HUES64 (cell line): Measurements from ENCODE around the gene CACNA1C.

Experiments used
- H3K27ac ChIP-seq: 2 replicates; pipeline ENCODE4 v1.7.0; 2013; ENCODE audit warnings: low read depth, low read length, inconsistent platforms
- H3K27me3 ChIP-seq: 2 replicates; pipeline ENCODE4 v1.6.1; 2013; ENCODE audit warnings: mild to moderate bottlenecking, low read length; ENCODE audit not compliant: insufficient read depth
- H3K36me3 ChIP-seq: 2 replicates; pipeline ENCODE4 v1.6.1; 2013; ENCODE audit warnings: mild to moderate bottlenecking, low read length; ENCODE audit not compliant: insufficient read depth
- H3K4me1 ChIP-seq: 2 replicates; pipeline ENCODE4 v1.6.1; 2013; ENCODE audit warnings: mild to moderate bottlenecking, low read length, moderate library complexity; ENCODE audit not compliant: insufficient read depth
- H3K4me3 ChIP-seq: 2 replicates; pipeline ENCODE4 v1.5.1; 2013; ENCODE audit warnings: mild to moderate bottlenecking, low read length, moderate library complexity
- H3K9ac ChIP-seq: 2 replicates; pipeline ENCODE4 v1.6.1; 2013; ENCODE audit warnings: mild to moderate bottlenecking, low read depth, low read length
- H3K9me3 ChIP-seq: 2 replicates; pipeline ENCODE4 v1.6.1; 2013; ENCODE audit warnings: low read depth, low read length; ENCODE audit not compliant: insufficient read depth
- WGBS: fragments of 150-250, 120-280 bp; methylation state at CpG from one replicate; pipeline ENCODE4 v1.1.7; 2013; ENCODE audit warnings: missing lambda C conversion rate; 5-methylcytosine and 5-hydroxymethylcytosine counted together

CACNA1C gene

GRCh38 chr12:2211119-2211518 lies 158.3 kb downstream of the CACNA1C start:
- 93% methylated on average over 3 of the region's 3 CpGs for WGBS

GRCh38 chr12:2212537-2212936 lies 159.8 kb downstream of the CACNA1C start:
- Histone ChIP-seq H3K9me3 (no peaks in the 10 kb centered on the region), H3K36me3 (no peaks in the 10 kb centered on the region), H3K27me3 (no peaks in the 10 kb centered on the region), H3K27ac (no peak overlapping the region), H3K9ac (no peak overlapping the region), H3K4me3 (no peak overlapping the region), H3K4me1 (0 out of 2 replicates have a peak, but pooled peaks cover 5% of the 10 kb centered on the region)
- WGBS, result 93% methylated on average over 1 of the region's 1 CpG

More at GRCh38 chr12:2211119-2211518, 158.3 kb downstream of the CACNA1C start:
- H3K4me1 ChIP-seq, result 0 out of 2 replicates have a peak, but pooled peaks cover 5% of the 10 kb centered on the region
- no peak overlapping the region for H3K9ac ChIP-seq
- H3K27me3 ChIP-seq, result no peaks in the 10 kb centered on the region
- H3K4me3 ChIP-seq, result no peak overlapping the region
- no peak overlapping the region for H3K27ac ChIP-seq
- no peaks in the 10 kb centered on the region for H3K9me3 ChIP-seq
- H3K36me3 ChIP-seq, result no peaks in the 10 kb centered on the region

GRCh38 chr12:2212971-2213869 lies 160.4 kb downstream of the CACNA1C start:
- no peaks in the 10 kb centered on the region for H3K27me3 ChIP-seq
- 0 out of 2 replicates have a peak, but pooled peaks cover 5% of the 10 kb centered on the region for H3K4me1 ChIP-seq
- no peak overlapping the region for H3K4me3 ChIP-seq
- H3K9me3 ChIP-seq, result no peaks in the 10 kb centered on the region
- H3K27ac ChIP-seq, result no peak overlapping the region
- no peaks in the 10 kb centered on the region for H3K36me3 ChIP-seq
- 67% methylated on average over 21 of the region's 21 CpGs for WGBS
- H3K9ac ChIP-seq, result no peak overlapping the region

- Histone ChIP-seq H3K27ac (no peak overlapping the region), H3K9me3 (no peaks in the 10 kb centered on the region), H3K36me3 (no peaks in the 10 kb centered on the region), H3K4me1 (0 out of 2 replicates have a peak, but pooled peaks cover 5% of the 10 kb centered on the region), H3K27me3 (no peaks in the 10 kb centered on the region), H3K4me3 (no peak overlapping the region), H3K9ac (no peak overlapping the region)
- 93% methylated on average over 8 of the region's 8 CpGs for WGBS
Observed at GRCh38 chr12:2214411-2214810, 161.6 kb downstream of the CACNA1C start.

GRCh38 chr12:2215709-2216560 lies 163.1 kb downstream of the CACNA1C start:
- 88% methylated on average over 11 of the region's 11 CpGs for WGBS
- Histone ChIP-seq H3K9ac (no peak overlapping the region), H3K9me3 (no peaks in the 10 kb centered on the region), H3K36me3 (no peaks in the 10 kb centered on the region), H3K4me1 (0 out of 2 replicates have a peak, but pooled peaks cover 5% of the 10 kb centered on the region), H3K4me3 (no peak overlapping the region), H3K27me3 (no peaks in the 10 kb centered on the region), H3K27ac (no peak overlapping the region)

- no peak overlapping the region for H3K4me3 ChIP-seq
- no peaks in the 10 kb centered on the region for H3K36me3 ChIP-seq
- H3K9me3 ChIP-seq, result no peaks in the 10 kb centered on the region
- 92% methylated on average over 5 of the region's 5 CpGs for WGBS
- 0 out of 2 replicates have a peak, but pooled peaks cover 3% of the 10 kb centered on the region for H3K4me1 ChIP-seq
- no peak overlapping the region for H3K27ac ChIP-seq
- H3K9ac ChIP-seq, result no peak overlapping the region
- H3K27me3 ChIP-seq, result no peaks in the 10 kb centered on the region
Observed at GRCh38 chr12:2218706-2219105, 165.9 kb downstream of the CACNA1C start.

- no peaks in the 10 kb centered on the region for H3K9me3 ChIP-seq
- H3K9ac ChIP-seq, result no peak overlapping the region
- no peaks in the 10 kb centered on the region for H3K36me3 ChIP-seq
- H3K4me1 ChIP-seq, result no peaks in the 10 kb centered on the region
- WGBS, result 93% methylated on average over 4 of the region's 4 CpGs
- no peak overlapping the region for H3K4me3 ChIP-seq
- H3K27ac ChIP-seq, result no peak overlapping the region
- no peaks in the 10 kb centered on the region for H3K27me3 ChIP-seq
Observed at GRCh38 chr12:2221030-2221621, 168.3 kb downstream of the CACNA1C start.

- Histone ChIP-seq H3K27ac (no peak overlapping the region), H3K9me3 (no peaks in the 10 kb centered on the region), H3K4me1 (no peaks in the 10 kb centered on the region), H3K36me3 (no peaks in the 10 kb centered on the region), H3K9ac (no peak overlapping the region), H3K27me3 (no peaks in the 10 kb centered on the region), H3K4me3 (no peak overlapping the region)
- 95% methylated on average over 2 of the region's 2 CpGs for WGBS
Observed at GRCh38 chr12:2222691-2223090, 169.9 kb downstream of the CACNA1C start.

GRCh38 chr12:2224961-2225360 lies 172.2 kb downstream of the CACNA1C start:
- no peak overlapping the region for H3K9ac ChIP-seq
- WGBS, result 91% methylated on average over 4 of the region's 4 CpGs
- no peaks in the 10 kb centered on the region for H3K27me3 ChIP-seq

GRCh38 chr12:2225696-2226095 lies 172.9 kb downstream of the CACNA1C start:
- H3K9me3 ChIP-seq, result no peaks in the 10 kb centered on the region
- H3K4me3 ChIP-seq, result no peak overlapping the region
- H3K4me1 ChIP-seq, result no peaks in the 10 kb centered on the region
- no peaks in the 10 kb centered on the region for H3K36me3 ChIP-seq
- H3K27ac ChIP-seq, result no peak overlapping the region
- WGBS, result 93% methylated on average over 2 of the region's 2 CpGs
- no peak overlapping the region for H3K9ac ChIP-seq
- no peaks in the 10 kb centered on the region for H3K27me3 ChIP-seq

More at GRCh38 chr12:2224961-2225360, 172.2 kb downstream of the CACNA1C start:
- H3K36me3 ChIP-seq, result no peaks in the 10 kb centered on the region
- H3K9me3 ChIP-seq, result no peaks in the 10 kb centered on the region
- no peak overlapping the region for H3K27ac ChIP-seq
- H3K4me3 ChIP-seq, result no peak overlapping the region
- H3K4me1 ChIP-seq, result no peaks in the 10 kb centered on the region
